Measurements from ENCODE around the gene KRT79.

Gene KRT79

DNA sequence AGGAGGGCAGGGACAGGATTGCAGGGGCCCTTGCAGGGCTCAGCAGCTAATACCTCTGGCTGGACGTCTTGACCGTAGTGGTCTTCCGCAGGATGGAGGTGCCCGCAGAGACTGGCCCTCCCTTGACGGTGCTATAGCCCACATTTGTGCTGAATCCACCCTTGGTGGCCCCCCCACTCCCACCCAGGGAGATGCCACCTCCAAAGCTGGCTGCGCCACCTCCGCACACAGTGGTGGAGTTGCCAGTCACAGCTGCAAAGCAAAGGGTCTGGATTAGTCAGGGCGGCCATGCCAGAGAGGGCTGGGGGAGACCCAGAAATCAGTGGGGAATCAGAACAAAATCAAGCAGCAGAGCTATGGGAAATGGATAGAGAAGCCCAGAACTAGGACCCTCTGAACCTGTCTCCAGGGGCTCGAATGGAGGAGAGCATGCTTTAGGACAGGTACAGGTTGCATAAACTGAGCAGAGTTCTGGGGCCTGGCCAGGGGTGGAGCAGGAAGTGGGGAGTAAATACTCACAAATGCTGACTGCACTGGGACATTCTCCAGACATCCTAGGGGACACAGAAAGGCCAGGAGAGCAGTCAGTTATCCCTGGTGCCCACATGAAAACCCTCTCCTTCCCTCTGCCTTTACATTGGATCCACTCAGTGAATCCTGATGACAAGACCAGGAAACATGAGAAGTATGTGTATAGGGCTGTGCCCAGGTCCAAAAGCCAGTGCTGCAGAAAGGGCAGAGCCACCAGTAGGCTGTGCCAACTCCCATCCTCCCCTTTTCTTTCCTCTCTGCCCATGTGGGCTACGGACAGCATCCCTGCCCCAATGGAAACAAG is 12.1 kb downstream of the KRT79 start:
- TF ChIP-seq, protein P1, sequence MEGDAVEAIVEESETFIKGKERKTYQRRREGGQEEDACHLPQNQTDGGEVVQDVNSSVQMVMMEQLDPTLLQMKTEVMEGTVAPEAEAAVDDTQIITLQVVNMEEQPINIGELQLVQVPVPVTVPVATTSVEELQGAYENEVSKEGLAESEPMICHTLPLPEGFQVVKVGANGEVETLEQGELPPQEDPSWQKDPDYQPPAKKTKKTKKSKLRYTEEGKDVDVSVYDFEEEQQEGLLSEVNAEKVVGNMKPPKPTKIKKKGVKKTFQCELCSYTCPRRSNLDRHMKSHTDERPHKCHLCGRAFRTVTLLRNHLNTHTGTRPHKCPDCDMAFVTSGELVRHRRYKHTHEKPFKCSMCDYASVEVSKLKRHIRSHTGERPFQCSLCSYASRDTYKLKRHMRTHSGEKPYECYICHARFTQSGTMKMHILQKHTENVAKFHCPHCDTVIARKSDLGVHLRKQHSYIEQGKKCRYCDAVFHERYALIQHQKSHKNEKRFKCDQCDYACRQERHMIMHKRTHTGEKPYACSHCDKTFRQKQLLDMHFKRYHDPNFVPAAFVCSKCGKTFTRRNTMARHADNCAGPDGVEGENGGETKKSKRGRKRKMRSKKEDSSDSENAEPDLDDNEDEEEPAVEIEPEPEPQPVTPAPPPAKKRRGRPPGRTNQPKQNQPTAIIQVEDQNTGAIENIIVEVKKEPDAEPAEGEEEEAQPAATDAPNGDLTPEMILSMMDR (IDR thresholded peaks at IDR 0.05; ENCODE audit: insufficient read depth, missing control alignments), result no peak

DNA sequence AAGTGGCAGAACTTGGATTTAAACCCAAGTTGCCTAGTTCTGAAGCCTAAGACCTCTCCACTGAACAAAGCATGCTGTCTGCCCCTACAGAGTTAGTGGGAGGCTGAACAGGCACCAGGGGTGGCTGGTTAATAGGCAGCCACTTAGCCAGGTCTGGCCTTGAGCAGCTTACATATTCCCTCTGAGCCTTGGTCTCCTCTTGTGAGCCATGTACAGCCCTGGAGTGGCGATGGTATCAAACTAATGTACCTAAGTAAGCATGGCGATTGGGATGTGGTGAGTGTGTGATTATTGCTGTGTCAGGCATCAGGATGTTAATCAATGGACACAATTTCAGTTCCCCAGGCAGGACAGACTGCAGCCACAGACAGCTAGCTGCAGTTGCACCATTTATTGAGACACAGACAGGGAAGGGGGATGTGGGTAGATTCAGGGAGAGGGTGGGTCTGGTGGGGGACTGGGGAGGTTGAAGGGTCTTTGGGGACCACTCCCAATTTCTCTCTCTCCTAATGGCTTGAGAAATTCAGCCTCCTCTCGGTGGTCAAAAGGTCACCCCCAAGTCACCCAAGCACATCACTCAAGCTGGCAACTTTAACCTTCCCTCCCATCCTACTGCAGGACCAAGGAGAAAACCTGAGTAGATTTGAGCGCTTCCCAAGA is 12.9 kb downstream of the KRT79 start:
- TF ChIP-seq, protein P1 (IDR thresholded peaks at IDR 0.05; ENCODE audit: insufficient read depth, missing control alignments), result no peak
- FAIRE-seq (no peak), DNase-seq (ENCODE audit: insufficient read length, low spot score) (no peak)

More for the DNA sequence above, 12.1 kb downstream of the KRT79 start:
- DNase-seq (ENCODE audit: insufficient read length, low spot score), result no peak
- no peak for FAIRE-seq

DNA sequence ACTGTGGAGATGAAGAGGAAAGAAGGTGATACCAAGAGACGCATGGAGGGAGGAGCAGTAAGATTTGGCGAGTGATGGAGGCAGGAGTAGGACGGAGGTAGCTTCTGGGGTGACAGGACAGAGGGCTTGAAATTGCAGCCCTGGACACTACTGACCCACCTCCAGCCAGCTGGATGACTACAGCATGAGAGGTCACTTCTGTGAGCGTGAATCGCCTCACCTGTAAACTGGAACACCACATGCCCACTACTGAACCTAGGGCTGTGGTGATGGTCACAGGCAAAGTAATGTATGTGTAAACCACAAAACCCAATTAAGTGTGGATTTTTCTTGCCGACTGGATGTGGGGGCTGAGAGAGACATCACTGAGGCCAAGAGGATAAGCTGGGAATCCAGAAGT is 13.6 kb downstream of the KRT79 start:
- no peak for FAIRE-seq
- DNase-seq (ENCODE audit: insufficient read length, low spot score), result no peak
- TF ChIP-seq, protein P1 (IDR thresholded peaks at IDR 0.05; ENCODE audit: insufficient read depth, missing control alignments), result no peak

DNA sequence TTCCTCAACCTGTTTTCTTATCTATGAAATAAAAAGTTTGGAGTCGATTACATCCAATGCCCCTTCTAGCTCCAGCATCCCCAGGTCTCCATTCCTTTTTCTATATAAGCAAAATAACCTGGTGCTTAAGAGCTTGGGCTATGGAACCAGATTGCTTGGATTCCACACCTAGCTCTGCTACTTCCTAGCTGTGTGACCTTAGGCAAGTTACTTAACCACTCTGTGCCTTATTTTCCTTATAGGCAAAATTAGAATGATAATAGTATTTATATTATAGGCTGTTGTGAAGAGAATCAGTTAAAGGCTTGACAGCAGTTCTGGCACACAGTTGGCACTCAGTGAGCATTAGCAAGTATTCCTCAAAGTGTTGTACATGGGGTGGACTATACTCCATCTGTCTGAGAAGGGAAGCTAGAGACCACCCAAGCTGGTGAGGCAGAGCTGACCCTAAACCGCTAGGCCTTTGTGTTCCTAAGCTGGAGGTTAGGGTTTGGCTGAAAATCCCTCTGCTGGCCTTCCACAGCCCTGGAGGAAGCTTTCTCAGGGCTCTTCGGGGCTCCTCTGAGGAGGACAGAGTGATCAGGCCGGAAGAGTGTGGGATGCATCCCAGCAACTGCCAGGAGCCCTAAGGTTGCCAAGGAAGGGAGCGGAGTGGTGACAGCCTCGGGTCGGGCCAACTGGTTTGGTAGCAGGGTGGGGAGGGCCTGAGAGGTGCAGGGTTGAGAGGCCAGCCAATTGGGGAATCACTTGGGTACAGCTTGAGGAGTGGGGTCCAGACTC is 14.2 kb downstream of the KRT79 start:
- DNase-seq (ENCODE audit: insufficient read length, low spot score), result no peak
- FAIRE-seq, result no peak
- TF ChIP-seq, protein P1 (IDR thresholded peaks at IDR 0.05; ENCODE audit: insufficient read depth, missing control alignments), result no peak

DNA sequence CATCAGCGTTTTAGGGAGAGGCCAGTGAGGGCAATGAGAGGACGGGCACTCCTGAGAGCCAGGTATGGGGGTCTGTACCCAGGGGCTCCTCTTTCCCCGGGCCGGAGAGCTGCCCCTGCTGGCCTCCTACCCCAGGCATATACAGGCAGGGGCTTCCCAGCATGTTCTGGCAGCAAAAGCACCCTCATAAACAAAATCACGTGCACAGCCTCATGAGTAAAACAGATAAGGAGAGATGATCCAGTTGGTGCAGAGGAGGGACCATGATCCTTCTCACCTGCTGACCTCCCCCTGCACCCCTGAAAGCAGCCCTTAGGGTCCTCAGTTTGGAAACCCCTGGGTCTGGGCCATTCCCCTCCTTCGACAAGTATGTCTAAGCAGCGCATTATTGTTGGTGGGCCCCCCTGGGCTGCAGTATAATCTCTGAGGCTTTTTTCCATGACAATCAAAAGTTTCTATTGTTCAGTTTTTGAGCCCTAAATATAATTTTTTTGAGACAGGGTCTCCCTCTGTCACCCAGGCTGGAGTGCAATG is 15.2 kb downstream of the KRT79 start:
- FAIRE-seq, result no peak
- no peak for DNase-seq (ENCODE audit: insufficient read length, low spot score)
- TF ChIP-seq, protein P1 (IDR thresholded peaks at IDR 0.05; ENCODE audit: insufficient read depth, missing control alignments), result no peak

DNA sequence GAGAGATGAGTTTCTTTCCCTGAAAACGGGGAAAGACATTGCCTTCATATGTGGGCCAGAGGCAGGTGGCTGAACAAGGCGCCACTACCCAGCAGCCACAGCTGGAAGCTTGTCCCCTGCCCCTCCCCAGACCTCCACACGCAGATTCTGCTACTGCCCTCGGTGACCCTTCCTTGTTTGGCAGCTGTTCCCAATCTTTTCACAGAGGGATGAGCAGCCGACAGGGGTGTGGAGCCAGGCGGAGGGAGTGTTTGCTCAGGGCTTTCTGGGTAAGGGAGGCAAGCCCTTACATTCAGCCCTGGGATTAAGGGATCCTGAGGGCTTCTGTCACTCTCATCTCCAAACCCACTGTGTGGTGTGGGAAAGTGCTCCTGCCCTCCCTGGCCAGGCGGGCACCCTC is 15.7 kb downstream of the KRT79 start:
- no peak for FAIRE-seq
- DNase-seq (ENCODE audit: insufficient read length, low spot score), result no peak
- TF ChIP-seq, protein P1 (IDR thresholded peaks at IDR 0.05; ENCODE audit: insufficient read depth, missing control alignments), result no peak
